ENCODE measurements around the gene SOD3.

The SOD3 gene

DNA sequence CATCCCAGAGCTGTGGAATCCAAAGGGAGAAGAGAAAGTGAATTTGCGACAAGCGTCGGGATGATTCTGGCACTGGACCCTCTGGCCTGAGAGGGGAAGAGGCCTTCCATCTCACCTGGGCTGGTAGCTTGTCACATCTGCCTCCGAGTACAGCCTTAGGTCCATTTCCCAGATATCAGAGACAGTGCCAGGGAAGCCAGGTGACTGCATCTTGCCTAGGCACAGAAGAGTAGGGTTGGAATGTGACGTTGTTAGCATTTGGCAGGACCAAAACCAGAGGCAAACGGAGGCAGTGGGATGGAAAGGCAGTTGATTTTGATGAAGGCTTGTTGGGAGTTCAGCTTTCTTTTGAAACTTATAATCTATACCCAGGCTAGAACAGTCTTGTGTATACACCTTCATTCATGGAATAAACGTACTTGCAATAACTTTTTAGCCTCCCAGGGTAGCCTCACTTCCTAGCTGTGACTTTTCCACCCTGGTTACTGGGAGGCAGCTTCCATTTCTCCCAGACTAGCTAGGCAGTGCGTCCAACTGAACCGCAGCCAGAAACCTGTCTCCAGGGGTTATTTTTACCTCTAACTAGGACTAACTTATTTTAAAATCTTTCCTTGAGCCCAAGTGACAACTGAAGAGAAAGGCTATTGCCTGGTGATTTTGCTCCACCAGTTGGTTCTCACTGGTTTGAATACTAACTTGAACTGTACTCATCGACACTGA is 5.9 kb downstream of the SOD3 start:
- DNase-seq (ENCODE audit: low read depth): no peak

- DNase-seq (ENCODE audit: low read depth): no peak
Measured at GRCh38 chr4:24802648-24803047, 7.3 kb downstream of the SOD3 start.

GRCh38 chr4:24805067-24805466 is 9.7 kb downstream of the SOD3 start:
- no peak for DNase-seq (ENCODE audit: low read depth)

- DNase-seq (ENCODE audit: low read depth): peak; percentile 42
Measured at GRCh38 chr4:24805566-24805965, 10.2 kb downstream of the SOD3 start.

- no peak for DNase-seq (ENCODE audit: low read depth)
Measured at GRCh38 chr4:24806206-24806990, 11.0 kb downstream of the SOD3 start.

- no peak for DNase-seq (ENCODE audit: low read depth)
Measured at GRCh38 chr4:24807611-24808010, 12.2 kb downstream of the SOD3 start.

DNA sequence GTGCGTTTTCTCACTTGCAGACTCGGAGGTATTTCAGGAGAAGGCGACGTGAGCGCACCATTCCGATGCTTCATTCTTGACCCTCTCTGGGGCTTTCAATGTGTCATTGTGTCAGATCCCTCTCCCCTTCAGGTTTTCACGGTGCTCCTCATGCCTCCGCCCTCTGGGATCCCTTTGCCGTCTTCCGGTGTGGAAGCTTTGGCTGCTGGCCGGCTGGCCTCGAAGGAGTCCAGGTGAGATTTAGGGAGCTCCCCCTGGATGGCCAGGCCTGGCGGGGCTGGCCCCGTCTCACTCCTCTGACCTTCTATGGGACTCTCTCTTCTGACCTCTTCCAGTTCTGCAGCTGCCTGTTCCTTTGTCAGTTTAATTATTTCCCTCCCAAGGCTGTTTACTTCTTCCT is 12.9 kb downstream of the SOD3 start:
- no peak for DNase-seq (ENCODE audit: low read depth)

DNA sequence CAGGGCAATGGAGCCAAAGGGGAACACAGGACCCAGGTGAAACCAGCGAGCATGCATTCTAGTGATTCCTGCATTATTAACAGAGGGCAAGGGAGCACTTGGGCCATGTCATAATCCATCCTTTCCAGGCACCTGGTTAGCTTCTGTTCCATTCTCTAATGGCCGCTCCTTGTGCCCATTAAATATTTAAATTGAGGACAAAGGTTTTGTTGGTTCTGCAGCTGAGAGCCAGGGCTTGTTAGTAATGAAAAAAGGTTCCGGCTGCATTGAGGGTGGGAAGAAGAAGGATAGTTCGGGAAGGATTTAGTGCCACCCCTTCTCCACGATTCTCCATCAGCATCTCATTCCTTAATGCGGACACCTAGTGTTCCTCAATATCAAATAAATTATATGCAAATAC is 13.6 kb downstream of the SOD3 start:
- no peak for DNase-seq (ENCODE audit: low read depth)

- no peak for DNase-seq (ENCODE audit: low read depth)
Measured at GRCh38 chr4:24809376-24809775, 14.0 kb downstream of the SOD3 start.

DNA sequence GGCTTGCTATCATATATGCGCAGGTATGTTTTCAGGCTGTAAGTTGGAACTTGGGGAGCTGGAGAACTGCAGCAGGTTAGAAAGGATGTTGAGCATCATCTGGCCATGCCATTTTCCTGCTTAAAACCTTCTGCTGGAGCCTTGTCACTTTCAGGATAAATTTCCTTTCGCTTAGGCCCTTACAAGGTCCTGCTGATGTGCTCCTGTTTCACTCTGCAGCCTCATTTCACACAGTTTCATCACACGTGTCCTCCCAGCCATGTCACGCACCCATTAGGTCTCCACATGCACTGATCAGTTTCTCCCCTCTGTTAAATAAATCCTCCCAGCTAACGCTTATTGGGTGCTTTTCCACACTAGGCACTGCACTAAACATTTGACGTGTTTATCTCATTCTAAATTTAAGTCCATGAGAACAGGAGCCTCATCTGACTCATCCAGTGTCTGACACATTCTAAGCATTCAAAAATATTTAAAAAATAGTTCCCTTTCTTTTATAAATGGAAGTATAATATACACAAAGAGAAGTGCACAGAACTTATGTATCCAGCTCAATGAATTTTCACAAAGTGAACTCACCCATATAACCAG is 14.5 kb downstream of the SOD3 start:
- DNase-seq (ENCODE audit: low read depth): no peak

- no peak for DNase-seq (ENCODE audit: low read depth)
Measured at GRCh38 chr4:24810871-24811631, 15.7 kb downstream of the SOD3 start.

DNA sequence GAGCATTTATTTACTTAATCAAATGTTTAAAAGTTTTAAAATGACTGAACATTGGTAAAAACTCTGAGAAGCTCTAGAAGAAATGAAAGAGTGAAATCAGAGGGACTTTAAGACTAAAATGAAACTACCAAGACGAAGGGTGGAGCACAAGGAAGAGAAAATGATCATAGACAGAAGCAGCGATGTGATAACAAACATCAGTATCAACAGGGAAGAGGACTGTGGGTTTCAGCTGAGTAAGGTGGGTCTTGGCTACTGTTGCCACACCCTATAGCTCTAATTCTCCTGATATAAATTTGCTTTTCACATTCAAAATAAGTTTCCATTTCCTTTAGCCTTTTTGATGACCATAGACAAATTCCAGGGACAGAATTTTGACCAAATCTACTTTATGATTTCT is 18.4 kb downstream of the SOD3 start:
- no peak for DNase-seq (ENCODE audit: low read depth)

DNA sequence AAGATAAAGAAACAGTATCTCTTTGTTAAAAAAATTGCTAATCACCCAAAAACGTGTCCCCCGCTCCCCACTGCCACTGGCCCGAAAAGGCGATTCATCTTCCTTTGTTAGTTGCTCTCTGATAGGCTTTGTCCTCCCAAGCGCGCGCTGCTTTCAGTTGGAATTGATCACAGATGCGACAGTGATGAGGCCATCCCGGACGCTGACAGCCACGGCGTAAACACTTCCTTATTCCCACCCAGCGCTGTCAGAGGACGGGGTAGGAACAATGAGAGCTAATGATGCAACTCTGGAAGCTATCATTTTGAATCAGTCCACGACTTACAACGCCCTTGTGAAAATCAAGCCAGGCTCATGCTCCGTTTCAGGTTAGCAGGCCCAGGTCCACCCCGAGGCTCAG is 21.4 kb downstream of the SOD3 start:
- no peak for DNase-seq (ENCODE audit: low read depth)

GRCh38 chr4:24820541-24820940 is 25.2 kb downstream of the SOD3 start:
- no peak for DNase-seq (ENCODE audit: low read depth)

DNA sequence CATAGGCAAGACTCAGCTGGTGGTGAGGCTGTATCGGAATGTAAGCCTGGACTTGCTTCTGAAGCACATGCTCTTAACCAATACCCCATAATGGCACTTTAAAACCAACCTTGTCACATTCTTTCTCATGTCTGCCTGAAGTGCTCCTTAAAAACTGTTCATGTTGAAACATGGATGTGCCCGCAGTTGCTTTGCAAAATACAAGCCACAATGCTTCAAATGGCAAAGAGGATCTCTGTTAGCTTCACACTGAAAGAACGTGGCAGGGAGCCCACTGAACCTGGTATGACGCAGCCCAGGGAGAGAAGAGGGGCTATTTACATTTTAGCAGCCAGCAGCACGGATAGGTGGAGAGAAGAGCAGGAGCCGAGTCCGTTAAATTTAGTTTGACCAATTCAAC is 29.3 kb downstream of the SOD3 start:
- DNase-seq (ENCODE audit: low read depth): no peak

DNA sequence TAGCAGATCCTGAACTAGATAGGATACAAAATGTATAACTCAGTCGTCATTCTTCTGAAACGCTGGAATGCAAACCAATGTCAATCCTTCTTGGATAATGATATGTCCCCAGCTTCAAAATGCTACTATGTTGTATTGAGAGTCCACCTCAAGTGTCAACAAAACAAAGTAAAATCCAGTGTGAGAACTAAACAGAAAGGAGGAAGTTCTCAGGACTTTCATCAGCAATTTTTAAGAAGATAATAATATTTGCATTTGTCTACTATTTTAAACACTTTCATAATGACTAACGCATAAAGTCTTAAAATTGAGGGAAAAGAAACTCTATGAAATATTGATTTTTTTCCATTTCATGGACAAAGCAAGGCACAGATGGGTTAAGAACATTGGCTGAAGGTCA is 36.3 kb downstream of the SOD3 start:
- no peak for DNase-seq (ENCODE audit: low read depth)

DNA sequence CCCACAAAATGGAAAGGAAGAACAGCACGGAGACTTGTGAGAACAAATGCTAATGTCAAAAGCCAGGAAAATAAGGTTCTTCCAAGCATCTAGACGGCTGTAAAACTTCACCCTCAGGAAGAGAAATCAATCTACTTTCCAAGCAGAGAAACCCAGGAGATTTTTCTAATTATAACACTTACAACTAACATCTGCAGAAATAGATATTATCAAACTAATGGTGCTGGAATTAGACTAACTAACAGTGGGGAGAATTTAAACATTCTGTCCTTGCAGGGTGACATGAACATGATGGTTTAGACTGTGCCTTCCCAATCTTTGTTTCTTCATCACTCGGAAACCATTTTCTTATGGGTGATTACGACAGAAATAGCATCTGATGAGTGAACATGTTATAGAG is 40.3 kb downstream of the SOD3 start:
- DNase-seq (ENCODE audit: low read depth): no peak

GRCh38 chr4:24836661-24837242 is 41.4 kb downstream of the SOD3 start:
- no peak for DNase-seq (ENCODE audit: low read depth)

- DNase-seq (ENCODE audit: low read depth): no peak
Measured at GRCh38 chr4:24837336-24837735, 42.0 kb downstream of the SOD3 start.

- DNase-seq (ENCODE audit: low read depth): no peak
Measured at GRCh38 chr4:24837781-24838180, 42.4 kb downstream of the SOD3 start.

GRCh38 chr4:24840362-24840761 is 45.0 kb downstream of the SOD3 start:
- DNase-seq (ENCODE audit: low read depth): no peak

GRCh38 chr4:24840826-24841543 is 45.6 kb downstream of the SOD3 start:
- DNase-seq (ENCODE audit: low read depth): no peak

Data from CMK (cell line).